C4-2B (cell line): ENCODE measurements around the gene TJP3.

Experiments
- CTCF ChIP-seq: fragments of 450-650 bp; conservative IDR thresholded peaks from 2 replicates; pipeline ENCODE4 v1.5.1; 2017; ENCODE audit warnings: mild to moderate bottlenecking
- ZFX ChIP-seq: fragments of 450-650 bp; IDR thresholded peaks from 2 replicates; pipeline ENCODE4 v1.6.1; 2017

GRCh38 chr19:3672993-3673392 lies 35.2 kb upstream of the TJP3 start:
- TF ChIP-seq CTCF (no peak), ZFX (no peak)
